Tibial nerve (tissue), 4 donors: Measurements from ENCODE around the gene HDGFL3. TPM values are rescaled to one million over a fixed set of nuclear protein-coding genes. Genes with fewer than 3 reads are reported as not detected.
"Not testable (repeated sequence)": the region's sequence is repeated elsewhere in the genome, so short reads cannot be mapped to it uniquely, and the experiment has no call there.

Experiments
- DNase-seq, 2 donors: peaks; one replicate each; pipeline ENCODE4 v3.0.0-alpha.2; 2019; ENCODE audit warnings: low spot score in 2 of 2
- H3K27ac ChIP-seq, 4 donors: fragments of 200-600 bp; sonication (generic) in 3 of 4; one replicate each; pipeline ENCODE4 v1.5.1; 2017 to 2019; ENCODE audit warnings: mild to moderate bottlenecking in 1 of 4
- H3K27me3 ChIP-seq, 2 donors: fragments of 200-600 bp; sonication (generic) in 1 of 2; one replicate each; pipeline versions ENCODE4 v1.5.1 to v1.6.0; 2017 to 2019
- H3K36me3 ChIP-seq, 3 donors: fragments of 200-600 bp; sonication (generic); one replicate each; pipeline ENCODE4 v1.5.1; 2018 to 2019
- H3K4me1 ChIP-seq, 4 donors: fragments of 200-600 bp; sonication (generic) in 3 of 4; one replicate each; pipeline ENCODE4 v1.5.1; 2017 to 2019
- H3K4me3 ChIP-seq, 4 donors: fragments of 200-600 bp; sonication (generic) in 3 of 4; one replicate each; pipeline ENCODE4 v1.5.1; 2017 to 2019; ENCODE audit warnings: mild to moderate bottlenecking in 1 of 4, moderate library complexity in 1 of 4
- H3K9me3 ChIP-seq, 4 donors: fragments of 200-600 bp; sonication (generic) in 3 of 4; one replicate each; pipeline ENCODE4 v1.5.1; 2017 to 2019
- CTCF ChIP-seq, 5 experiments: fragments of 200-600 bp in 3 of 5; fragments of 450-650 bp in 2 of 5; sonication (generic) in 3 of 5; IDR thresholded peaks; one replicate each; pipeline ENCODE4 v1.5.1; 2016 to 2019; ENCODE audit warnings: antibody characterized with exemption in 5 of 5, mild to moderate bottlenecking in 3 of 5, moderate library complexity in 2 of 5
- EP300 ChIP-seq, 2 donors: sonication (generic); formaldehyde crosslinking; IDR thresholded peaks; one replicate each; pipeline ENCODE4 v1.6.1; 2017; ENCODE audit warnings: antibody characterized with exemption in 2 of 2, mild to moderate bottlenecking in 1 of 2
- POLR2A ChIP-seq, 2 donors: fragments of 450-650 bp; IDR thresholded peaks; one replicate each; pipeline ENCODE4 v1.6.1; 2017; ENCODE audit warnings: antibody characterized with exemption in 2 of 2, mild to moderate bottlenecking in 2 of 2, moderate library complexity in 2 of 2
- WGBS, 2 donors: methylation state at CpG; one replicate each; pipeline ENCODE4 v1.1.5; 2018; 5-methylcytosine and 5-hydroxymethylcytosine counted together
- total RNA-seq, 4 donors: library from RNA; depleted of rRNA; stranded (reverse); fragments of >200 nt; gene quantifications; one replicate each; pipeline ENCODE4 v1.1.0, GENCODE V29; 2016

The HDGFL3 gene
- total RNA-seq, 4 donors from 2014 or later = 25.6 to 54.8 (median 43.4) TPM

GRCh38 chr15:83153288-83153687 is 54.3 kb downstream of the HDGFL3 start:
- Histone ChIP-seq H3K36me3 (peaks cover 0 to 64% (median 0%) of the 10 kb centered on the region in 3 donors), H3K27ac (no peak overlapping the region), H3K4me1 (no peaks in the 10 kb centered on the region), H3K27me3 (no peaks in the 10 kb centered on the region), H3K4me3 (no peak overlapping the region), H3K9me3 (no peaks in the 10 kb centered on the region)
- no peak for DNase-seq
- no peak for TF ChIP-seq CTCF (IDR thresholded peaks at IDR 0.05)
- no peak for TF ChIP-seq POLR2A (IDR thresholded peaks at IDR 0.05)
- TF ChIP-seq EP300 (IDR thresholded peaks at IDR 0.05) = no peak
- 96 to 97% methylated on average over 1 of the region's 1 CpG for WGBS, 2 donors

GRCh38 chr15:83144771-83145170 is 62.9 kb downstream of the HDGFL3 start:
- Histone ChIP-seq H3K4me1 (no peaks in the 10 kb centered on the region), H3K27ac (no peak overlapping the region), H3K9me3 (peaks cover 0 to 3% (median 0%) of the 10 kb centered on the region in 4 donors), H3K27me3 (no peaks in the 10 kb centered on the region), H3K36me3 (peaks cover 0 to 85% (median 0%) of the 10 kb centered on the region in 3 donors), H3K4me3 (no peak overlapping the region)
- TF ChIP-seq POLR2A (IDR thresholded peaks at IDR 0.05) (no peak), EP300 (IDR thresholded peaks at IDR 0.05) (no peak), CTCF (IDR thresholded peaks at IDR 0.05) (no peak)
- no peak for DNase-seq
- 92 to 94% methylated on average over 3 of the region's 3 CpGs for WGBS, 2 donors

GRCh38 chr15:83142151-83142550 is 65.5 kb downstream of the HDGFL3 start:
- H3K36me3 ChIP-seq = peaks cover 0 to 73% (median 0%) of the 10 kb centered on the region in 3 donors
- WGBS, 2 donors = 96 to 100% methylated on average over 3 of the region's 3 CpGs

GRCh38 chr15:83132861-83133523 is 74.6 kb downstream of the HDGFL3 start:
- no peaks in the 10 kb centered on the region for H3K27me3 ChIP-seq
- no peak overlapping the region for H3K27ac ChIP-seq
- TF ChIP-seq POLR2A (IDR thresholded peaks at IDR 0.05) (no peak), CTCF (IDR thresholded peaks at IDR 0.05) (no peak), EP300 (IDR thresholded peaks at IDR 0.05) (no peak)
- H3K4me1 ChIP-seq = no peaks in the 10 kb centered on the region
- H3K9me3 ChIP-seq = no peaks in the 10 kb centered on the region
- no peak overlapping the region for H3K4me3 ChIP-seq
- DNase-seq = no peak
- peaks cover 0 to 49% (median 0%) of the 10 kb centered on the region in 3 donors for H3K36me3 ChIP-seq
- WGBS, 2 donors = 69 to 81% methylated on average over 4 of the region's 4 CpGs

More at GRCh38 chr15:83142151-83142550, 65.5 kb downstream of the HDGFL3 start:
- H3K27me3 ChIP-seq, H3K27ac ChIP-seq, DNase-seq, H3K9me3 ChIP-seq, H3K4me1 ChIP-seq, H3K4me3 ChIP-seq: not testable (repeated sequence)

- TF ChIP-seq EP300 (IDR thresholded peaks at IDR 0.05) (no peak), POLR2A (IDR thresholded peaks at IDR 0.05) (no peak), CTCF (IDR thresholded peaks at IDR 0.05) (no peak)
- Histone ChIP-seq H3K27me3 (no peaks in the 10 kb centered on the region), H3K4me3 (no peak overlapping the region), H3K9me3 (no peaks in the 10 kb centered on the region), H3K4me1 (no peaks in the 10 kb centered on the region), H3K36me3 (peaks cover 0 to 34% (median 0%) of the 10 kb centered on the region in 3 donors), H3K27ac (no peak overlapping the region)
- no peak for DNase-seq
- WGBS, 2 donors = 87 to 94% methylated on average over 2 of the region's 2 CpGs
These were observed 77.8 kb downstream of the HDGFL3 start for GRCh38 chr15:83129791-83130190.
